Measurements from ENCODE around the gene SOX6.

SOX6 gene

DNA sequence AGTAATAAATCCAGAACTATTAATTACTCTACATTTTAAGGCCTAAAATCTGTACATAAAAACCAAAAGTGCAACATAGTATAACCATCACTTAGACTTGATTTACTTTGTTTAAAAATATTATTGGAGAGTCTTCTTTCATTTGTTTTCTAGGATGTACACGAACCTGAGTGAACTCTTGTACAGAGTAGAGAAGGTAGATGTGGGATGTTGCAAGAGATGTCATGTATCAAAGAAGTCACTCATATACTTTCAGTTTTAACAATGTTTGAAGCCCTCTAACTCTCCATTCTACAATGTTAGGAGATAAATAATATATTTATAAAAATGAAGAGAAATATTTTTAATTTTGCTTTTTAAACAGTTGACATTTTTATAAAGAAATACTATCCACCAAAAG, 38.6 kb downstream of the SOX6 start:
- no peak for DNase-seq (ENCODE audit: low spot score)

DNA sequence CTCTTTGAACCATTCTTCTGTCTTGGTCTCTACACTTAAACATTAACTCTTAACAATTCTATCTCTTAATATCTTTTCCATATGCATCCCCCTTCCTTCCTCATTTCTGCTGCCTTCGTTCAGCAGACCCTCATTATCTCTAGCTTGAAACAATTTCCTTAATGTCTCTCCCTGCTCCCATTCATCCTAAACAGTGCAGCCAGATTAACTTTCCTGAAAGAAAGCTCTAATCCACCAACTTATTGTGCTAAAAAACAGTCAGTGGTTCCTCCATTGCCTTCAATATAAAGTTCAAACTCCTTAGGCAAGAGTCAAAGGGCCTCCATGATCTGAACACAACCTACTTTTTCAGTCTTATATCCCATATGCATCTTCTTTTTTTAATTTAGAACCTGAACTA, 42.5 kb downstream of the SOX6 start:
- DNase-seq (ENCODE audit: low spot score): no peak

DNA sequence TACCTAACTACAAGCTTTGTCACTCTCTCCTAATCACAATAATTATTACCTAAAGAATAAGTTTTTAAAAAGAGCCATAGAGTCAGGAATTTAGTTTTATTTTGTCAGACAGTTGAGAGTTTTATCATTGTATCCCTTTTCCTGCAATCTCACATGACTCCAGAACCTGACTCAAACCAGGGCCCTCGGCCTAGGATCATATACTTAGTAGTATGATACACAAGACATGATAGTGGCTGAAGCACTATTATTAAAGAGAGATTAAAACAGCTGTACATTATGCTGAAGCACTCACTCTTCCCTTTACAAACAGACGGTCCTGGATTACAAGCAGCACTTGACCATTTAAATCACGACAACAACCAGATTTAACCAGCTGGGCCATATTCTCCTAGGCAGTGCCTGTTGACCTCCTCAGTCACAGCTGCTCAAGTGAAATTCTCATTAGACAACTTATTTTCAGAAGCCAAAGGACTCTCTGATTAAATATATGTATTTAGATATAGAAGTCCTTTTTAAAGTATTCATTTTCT, 44.0 kb downstream of the SOX6 start:
- DNase-seq (ENCODE audit: low spot score): no peak

DNA sequence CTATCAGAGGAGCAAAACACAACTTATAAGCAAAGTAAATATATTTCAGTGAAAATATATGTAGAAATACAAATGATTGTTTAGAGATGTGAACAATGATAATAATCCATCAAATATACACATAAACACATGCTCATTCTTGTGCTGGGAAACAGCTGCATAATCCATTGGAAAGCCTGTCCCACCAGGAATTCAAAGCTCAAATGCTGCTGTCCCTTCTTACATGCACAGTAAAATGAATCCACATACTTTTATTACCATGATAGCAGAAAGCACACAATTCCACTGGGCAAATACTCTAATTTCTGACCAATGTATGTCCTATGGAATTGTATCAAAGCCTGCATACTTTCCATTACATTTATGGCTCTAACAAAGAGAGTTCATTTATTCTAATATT, 44.5 kb downstream of the SOX6 start:
- no peak for DNase-seq (ENCODE audit: low spot score)

DNA sequence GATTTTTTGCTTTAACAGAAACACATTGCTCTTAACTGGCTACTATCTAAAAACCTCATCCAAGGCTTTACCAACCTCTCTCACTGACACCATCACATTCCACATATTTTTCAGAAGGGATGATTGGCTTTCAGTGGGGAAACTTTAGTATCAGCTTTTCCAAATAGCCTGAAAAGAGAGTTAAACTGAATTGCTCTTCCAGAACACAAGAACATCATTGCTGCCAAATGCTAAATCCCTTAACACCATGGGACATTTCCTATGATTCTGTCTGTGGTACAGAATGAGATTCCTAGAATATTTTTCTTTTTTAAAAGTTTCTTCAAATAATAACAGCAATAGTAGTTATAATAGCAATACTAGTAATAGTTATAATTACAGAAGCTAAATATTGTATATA, 45.4 kb downstream of the SOX6 start:
- DNase-seq (ENCODE audit: low spot score): no peak

DNA sequence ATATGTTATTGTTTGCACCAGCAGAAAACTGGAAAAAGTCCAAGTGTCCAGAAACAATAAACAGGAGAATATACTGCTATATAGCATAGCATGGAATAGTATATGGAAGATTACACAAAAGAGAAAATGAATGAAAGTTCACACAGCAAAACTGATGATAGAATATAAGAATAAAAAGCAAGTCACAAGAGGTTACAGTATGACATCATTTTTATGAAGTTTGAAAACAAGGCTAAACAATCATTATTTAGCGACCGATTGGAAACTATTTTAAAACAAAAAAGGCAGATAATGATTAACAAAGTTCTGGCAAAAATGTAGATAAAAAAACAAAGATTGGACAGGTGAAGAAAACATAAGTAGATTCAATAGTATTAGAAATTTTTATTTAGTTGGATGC, 47.1 kb downstream of the SOX6 start:
- no peak for DNase-seq (ENCODE audit: low spot score)

DNA sequence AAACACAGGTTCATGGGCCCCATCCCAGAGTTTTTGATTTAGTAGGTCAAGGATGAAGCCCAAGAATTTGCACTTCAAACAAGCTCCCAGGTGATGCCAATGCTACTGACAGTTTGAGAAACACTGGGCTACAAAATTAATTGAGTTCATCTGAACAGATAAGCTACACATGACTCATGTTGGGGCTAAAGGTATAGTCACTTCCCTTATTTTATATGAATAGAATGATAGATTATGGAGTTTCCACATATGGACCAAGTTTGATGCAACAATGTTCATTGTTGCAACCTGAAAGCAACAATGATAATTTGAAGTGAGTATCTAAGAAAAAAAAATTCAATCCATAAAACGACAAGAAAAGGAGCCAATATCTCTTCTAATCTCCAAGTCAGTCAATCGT, 54.9 kb downstream of the SOX6 start:
- DNase-seq (ENCODE audit: low spot score): no peak

DNA sequence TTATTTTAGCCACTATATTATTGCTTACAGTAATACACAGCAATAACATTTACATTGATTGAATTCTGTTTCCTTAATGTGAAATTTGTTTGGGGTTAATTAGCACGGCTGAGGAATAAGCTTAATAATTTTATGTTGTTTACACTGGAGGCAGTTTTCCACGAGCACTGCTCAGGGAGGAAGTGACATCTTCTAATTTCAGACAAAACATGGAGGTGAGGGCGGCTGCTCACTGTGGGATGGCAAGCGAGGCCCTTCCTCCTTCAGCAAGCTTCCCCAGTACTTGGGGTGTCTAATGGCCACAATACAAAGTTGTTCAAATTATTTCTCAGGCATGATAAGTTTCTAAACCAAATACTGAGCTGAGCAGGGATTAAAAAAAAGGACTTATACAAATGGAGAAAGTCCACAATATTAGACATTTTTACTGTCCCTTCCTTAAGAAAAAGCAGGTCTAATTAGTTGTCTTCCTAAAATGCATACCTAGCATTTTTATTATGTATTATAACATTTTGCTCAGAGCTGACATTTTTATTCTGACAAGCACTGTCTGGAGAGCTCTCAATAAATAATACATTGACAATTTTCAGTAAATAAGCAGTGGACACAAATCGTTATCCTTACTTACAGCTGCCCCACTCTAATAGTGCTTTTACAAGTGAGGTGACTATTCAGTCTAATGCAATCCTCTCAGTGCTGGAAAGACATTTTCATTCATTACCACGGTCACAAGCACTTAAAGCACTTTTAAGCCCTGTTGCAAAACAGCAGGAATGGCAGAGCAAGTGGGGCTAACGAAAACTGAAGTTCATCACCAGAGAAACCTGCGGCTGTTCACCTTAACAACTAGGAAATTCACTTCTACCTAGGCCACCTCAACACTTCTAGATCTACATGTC, 56.2 kb downstream of the SOX6 start:
- no peak for DNase-seq (ENCODE audit: low spot score)

DNA sequence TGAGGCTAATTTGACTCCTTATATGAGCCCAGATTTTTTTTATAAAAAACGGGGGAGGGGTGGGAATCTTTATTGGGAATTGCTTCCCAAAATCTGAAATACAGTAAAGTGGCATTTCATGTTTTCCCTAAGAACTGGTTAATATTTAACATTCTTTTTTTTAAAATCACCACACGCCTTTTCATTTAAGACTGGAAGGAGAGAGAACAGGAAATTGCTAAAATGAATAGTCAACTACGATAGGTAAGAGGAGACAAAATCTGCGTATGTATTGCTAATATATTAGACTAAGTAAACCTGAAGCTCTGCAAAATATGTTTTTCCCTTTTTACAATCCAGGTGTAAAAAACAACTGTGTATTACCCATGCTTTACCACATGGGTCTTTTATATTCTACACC, 57.0 kb downstream of the SOX6 start:
- DNase-seq (ENCODE audit: low spot score): no peak

DNA sequence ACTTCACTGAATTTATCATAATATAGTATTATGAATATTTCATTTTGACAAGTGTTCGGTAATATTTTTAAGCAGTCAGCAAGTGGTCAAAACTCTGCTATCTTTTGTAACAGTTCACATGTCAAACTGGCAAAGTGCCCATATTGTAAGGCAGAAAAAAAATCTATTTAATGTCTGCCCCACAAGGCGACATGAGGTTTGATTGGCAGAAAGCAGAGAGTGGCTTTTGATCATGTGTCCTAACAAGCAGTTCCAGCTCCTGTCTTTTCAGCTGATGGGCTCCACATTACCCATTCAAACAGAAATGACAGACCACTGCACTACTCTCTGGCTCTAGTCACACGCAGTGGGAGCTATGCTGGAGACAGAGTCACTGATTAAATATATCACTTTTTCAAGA, 59.0 kb downstream of the SOX6 start:
- no peak for DNase-seq (ENCODE audit: low spot score)

DNA sequence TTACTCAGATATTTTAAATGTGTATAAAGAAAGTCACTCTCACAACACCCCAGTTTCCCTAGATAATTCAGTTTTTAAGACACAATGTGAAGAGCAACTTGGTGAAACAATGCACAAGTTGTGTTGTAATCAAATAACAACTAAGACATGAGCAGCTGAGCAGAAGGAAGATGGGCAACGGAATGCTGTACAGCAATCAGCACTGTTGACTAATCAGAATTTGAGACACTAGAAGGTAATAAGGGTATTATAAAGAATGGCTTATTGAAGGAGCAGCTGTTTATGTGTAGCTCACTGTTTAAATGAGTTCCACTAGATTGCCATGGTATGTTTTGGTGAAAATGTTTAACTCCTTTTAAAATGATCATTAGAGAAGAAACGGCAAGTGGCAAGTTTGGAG, 60.1 kb downstream of the SOX6 start:
- no peak for DNase-seq (ENCODE audit: low spot score)

DNA sequence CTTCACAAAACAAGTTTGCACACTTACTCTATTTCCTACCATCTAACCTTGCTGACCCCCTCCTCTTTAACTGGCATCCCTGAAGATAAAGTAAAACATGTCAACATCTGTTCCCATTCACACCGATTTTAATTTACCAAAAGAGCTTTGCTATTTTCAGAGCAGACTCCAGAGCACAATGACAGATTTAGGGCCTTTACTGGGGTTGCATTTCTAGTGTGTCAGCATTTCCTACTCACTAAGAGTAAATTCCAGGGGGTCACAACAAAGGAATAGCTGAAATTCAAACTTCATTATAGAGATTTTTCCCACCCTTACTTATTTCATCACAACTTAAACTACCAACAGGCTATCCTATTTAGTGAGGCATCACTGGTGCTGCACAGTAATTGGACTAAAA, 60.8 kb downstream of the SOX6 start:
- no peak for DNase-seq (ENCODE audit: low spot score)

DNA sequence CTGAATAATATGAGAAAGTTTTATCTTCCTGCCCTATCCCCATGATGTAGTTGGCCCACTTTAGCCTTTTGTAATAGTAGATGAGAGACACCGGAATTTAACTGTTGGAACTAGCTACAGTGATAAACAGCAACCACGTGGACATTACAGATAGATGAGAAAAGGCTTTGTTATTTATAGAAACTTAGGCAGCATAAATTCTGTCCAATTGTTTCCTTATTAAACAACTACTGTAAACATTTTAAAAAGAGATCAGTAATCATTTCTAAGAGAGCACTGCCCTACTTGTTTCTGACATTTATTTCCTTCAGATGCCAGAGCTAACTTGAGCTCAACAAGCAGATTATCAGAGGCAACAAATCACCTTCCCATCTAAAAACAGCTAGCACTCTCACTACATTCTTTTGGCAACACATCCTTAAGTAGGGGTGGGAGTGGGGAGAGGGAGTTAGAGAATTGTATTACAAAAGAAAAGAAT, 63.1 kb downstream of the SOX6 start:
- DNase-seq (ENCODE audit: low spot score): no peak

DNA sequence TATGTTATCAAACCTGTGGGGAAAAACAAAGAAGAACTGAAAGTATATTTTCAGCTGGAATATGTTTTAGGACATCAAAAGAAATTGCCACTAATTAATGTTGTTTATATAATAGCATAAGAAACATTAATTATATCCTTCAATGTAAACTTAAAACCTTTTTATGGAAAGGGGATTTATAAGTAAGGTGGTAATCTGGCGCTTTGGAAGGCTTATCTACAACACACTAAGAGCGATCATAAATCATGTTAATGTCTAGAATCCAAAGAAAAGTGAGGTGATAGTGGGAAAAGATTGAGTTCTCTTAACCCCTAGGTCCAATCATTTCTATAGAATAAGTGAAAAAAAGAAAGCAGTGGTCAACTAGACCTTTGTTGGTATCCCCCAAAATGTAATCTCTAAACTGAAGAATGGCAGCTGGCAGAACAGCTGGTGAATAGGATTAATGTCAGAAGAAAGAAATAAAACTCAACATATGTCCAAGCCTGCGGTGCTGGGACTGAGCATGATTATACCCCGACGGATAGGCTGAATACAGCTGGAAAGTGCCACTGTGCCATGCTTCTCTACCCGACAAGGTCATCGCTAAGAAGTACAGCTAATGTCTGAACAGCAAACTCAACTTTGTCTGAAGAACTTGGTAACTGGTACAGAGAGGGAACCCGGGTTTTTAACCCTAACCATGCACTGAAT, 64.0 kb downstream of the SOX6 start:
- DNase-seq (ENCODE audit: low spot score): no peak

DNA sequence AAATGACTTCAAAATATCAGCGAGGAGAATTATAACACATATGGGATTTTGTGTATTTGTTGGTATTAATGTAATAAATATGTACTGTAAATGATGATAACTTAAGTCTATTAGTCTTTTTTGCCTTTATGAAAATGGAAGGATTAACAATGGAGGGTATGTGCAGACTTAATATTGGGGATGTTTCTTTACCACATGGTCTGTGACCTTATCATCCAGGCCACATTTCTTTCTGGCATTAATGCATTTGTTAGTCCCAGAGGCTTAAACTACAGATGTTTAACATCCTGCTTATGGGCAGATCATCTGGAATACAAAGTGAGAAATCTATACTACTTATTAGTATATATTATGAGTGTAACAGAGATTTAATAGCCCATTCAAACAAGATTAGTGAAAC, 64.6 kb downstream of the SOX6 start:
- DNase-seq (ENCODE audit: low spot score): no peak

DNA sequence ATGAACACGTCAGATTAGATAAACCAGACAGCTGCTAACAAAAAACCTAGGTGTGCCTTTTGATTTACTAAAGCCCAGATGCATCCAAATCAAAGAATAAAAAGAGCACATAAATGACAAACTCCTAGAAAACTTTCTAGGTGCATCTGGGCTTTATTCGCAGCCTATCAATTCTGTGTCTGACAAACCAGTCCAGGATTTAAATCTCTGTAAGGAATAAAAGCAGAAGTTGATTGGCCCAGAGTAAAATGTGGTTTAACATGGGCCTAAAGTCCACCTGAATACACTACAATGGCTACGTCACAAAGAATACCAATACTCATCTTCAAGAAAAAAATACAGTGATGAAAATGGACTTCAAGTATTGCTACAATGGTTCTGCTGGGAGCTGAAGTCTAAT, 66.8 kb downstream of the SOX6 start:
- DNase-seq (ENCODE audit: low spot score): no peak

DNA sequence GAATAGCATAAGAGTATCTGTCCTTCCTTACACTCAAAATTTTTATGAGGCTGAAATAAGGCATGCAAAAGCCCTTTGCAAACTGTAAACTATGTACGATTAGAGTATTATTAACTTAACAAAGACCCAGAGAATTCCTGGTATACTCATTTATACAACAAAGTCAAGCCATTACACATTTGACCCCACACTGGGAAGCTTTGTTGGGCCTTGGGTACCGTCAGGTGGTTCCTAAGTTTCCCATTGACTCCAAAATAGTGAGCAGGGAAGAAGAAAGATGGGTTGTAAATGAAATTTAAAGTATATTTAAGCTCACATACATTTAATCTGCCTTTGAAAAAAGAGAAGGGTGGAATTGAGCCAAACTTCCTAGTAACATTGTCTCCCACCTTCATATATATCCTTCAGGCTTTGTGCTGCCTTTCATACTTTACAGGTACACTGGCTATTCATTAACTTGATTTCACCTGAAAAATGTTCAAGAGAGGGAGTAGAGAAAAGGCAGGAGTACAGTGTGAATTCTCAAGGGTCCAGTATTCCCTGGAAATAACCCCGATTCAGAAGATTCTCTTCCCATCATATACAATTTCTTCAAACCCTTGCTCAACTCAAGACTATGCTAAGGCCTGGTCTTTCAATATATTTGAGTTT, 68.6 kb downstream of the SOX6 start:
- no peak for DNase-seq (ENCODE audit: low spot score)

DNA sequence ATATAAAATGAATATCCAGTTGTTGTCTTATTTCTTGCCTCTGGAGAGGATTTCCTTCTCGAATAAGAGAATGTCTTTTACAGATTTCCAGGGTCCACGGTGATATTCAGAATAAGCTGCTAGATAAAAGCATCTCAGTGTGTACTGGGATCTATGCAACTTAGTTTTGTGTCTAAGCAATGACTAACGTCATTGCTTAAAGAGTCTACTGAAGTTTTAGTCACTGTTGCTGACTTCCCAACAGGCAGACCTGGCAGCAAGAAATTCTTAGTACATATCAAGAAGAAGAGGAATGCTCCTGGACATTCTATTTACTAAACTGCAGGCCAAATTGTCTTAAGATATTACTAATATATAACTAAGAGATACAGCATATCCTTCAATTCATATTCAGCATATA, 70.3 kb downstream of the SOX6 start:
- no peak for DNase-seq (ENCODE audit: low spot score)

DNA sequence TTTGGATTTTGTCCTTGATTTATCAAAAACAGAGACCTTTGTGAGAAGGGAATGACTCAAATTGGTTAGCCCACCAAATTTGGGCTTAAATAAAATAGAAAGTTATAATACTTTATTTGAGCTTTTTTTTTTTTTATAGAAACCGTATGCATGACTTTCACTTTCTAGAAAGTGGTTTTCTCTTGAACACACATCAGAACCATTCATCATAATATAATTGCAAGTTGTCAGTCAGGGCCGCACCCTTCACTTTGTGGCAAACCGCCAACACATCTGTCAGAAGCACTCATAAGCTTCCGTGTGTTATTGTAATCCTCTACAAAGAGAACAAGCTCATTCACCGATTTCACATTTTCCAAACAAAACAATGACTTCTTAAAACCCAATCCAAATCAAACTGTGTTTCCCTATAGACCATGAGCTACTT, 76.1 kb downstream of the SOX6 start:
- DNase-seq (ENCODE audit: low spot score): no peak

DNA sequence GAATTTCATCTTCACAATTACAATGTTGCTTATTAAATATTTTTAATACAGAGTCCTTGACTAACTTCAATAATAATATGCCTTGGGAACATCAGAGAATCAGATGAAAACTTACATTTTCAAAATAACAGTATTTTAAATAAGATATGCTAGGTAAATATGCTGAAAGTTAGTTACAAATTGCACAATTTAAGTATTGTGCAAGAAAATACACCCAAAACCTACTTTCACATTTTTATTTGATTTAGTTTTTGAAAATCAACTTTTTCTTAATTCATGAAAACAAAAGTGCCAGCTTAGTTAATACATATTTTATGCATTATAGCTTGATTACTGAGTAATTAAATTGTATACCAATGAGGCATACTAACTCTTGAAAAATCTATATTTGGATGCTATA, 76.8 kb downstream of the SOX6 start:
- no peak for DNase-seq (ENCODE audit: low spot score)

DNA sequence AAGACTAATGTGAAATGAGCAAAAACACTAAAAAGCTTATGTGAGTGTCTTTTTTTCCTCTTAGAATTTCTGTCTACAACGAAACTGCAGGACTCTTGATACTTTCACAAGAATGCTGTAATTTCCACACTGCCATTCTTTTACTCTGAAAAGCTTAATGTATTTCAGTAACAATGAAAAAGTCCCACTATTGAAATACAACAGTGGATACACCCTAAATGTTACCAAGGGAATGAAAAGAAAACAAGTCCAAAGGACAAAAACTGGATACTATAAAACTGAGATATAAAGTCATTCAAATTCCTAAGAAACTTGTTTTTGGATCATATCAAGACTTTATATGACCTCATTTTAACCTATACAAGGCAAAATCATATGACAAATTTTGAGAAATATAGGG, 77.4 kb downstream of the SOX6 start:
- DNase-seq (ENCODE audit: low spot score): no peak

DNA sequence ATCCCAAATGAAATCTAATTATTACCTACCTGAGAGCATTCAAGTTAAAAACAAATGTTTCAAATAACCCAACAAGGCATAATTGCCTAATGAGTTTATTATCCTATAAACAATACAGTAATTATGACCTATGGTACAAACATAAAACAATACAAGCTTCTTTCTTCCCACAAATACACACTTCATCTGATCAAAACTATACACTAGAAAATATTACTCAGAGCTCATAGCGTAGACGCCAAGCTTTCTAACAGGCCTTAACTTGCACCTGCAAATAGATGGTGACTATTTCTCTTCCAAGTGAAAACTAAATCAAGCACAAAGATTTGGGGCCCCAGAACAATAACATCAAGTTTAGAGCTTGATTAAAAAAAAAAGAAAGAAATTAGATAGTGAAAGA, 78.1 kb downstream of the SOX6 start:
- DNase-seq (ENCODE audit: low spot score): no peak

DNA sequence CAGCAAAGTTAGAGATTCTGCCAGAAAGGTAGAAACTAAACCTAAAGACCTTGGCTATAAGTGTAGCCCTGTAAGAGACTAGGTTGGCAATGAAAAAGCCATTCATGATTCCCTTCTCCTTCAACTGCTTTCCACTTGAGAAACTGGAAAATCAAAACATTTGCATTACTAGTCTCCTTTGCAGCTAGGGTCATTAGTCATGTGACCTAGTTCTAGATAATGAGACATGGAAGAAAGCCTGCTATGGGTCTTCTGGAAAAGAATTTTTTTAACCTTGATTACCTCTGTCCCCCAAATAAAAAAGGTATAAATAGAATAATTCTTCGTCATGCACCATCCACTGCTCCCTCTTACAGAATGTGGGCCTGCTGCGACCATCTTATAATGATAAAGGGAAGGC, 80.1 kb downstream of the SOX6 start:
- no peak for DNase-seq (ENCODE audit: low spot score)

All from GM03348 (cell line).